ENCODE measurements around the gene MTF2.
A peak's percentile ranks its signal among the peaks of the same experiment; 100 is the strongest.

Gene MTF2

DNA sequence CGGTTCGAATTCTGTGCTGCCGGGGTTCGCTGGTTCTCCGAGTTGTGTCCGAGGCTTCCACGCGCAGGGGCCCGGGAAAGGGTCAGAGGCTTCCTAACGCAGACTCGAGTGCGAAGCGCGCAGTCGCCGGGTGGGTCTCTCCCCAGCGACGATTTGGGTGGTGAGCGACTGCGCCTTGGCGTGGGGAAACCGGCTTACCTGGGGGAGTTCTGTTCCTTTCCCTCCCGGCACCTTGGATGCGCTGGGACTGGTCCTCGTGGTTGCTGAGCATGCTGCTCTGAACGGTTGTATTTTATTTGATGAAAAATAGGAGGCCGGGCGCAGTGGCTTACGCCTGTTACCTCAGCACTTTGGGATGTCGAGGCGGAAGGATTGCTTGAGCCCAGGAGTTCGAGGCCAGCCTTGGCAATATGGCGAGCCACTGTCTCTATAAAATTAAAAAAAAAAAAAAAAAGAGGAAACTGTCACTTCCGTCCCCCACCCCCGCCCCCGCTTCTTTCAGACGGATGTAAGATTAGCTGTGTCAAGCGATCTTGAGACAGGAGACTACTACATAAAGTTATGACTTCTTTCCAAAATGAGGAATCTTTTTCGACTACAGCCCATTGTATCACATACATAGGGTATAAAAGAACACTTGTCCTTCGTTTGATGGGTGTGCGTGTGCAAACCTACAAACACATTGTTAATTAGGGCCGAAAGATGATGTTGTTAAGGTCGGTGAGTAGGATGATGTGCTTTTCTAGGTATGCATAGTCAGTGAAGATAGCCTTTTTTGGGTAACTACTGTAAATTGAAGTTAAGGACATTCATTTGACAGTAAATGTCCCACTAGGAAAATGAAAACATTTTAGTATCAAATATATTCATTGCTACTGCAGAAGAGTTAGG lies 101.9 kb downstream of the MTF2 start, which contains the start of gene CCDC18:
Gene CCDC18, plus strand, starts transcription at position 2 of the 891 bp plus-strand sequence. CDS start 2,638 bp downstream, outside the sequence.
- Histone ChIP-seq H4K91ac (ENCODE audit: low read length) (peak within 1 kb of the TSS; percentile 74), H3K27me3 (ENCODE audit: control insufficient read depth in 1 of 2, insufficient read depth in 1 of 2, low read length in 2 of 2) (no peaks in the 10 kb centered on the region), H3K27ac (ENCODE audit: low read length, poor library complexity, severe bottlenecking) (peak within 1 kb of the TSS; percentile 94), H3K9me3 (ENCODE audit: control insufficient read depth, low read length) (no peaks in the 10 kb centered on the region), H2BK12ac (ENCODE audit: low read length in 2 of 2) (peak within 1 kb of the TSS in 1 of 2 experiments; percentile 92), H3K79me1 (replicated peaks; ENCODE audit: low read length, poor library complexity, severe bottlenecking) (no peaks in the 10 kb centered on the region), H3K4me3 (ENCODE audit: insufficient read depth in 1 of 2, low read depth in 1 of 2, low read length in 2 of 2) (peak within 1 kb of the TSS; percentile 94 to 99), H3K14ac (ENCODE audit: low read length in 2 of 2) (peak within 1 kb of the TSS in 1 of 2 experiments; percentile 100), H2BK120ac (ENCODE audit: low read depth, low read length) (peak within 1 kb of the TSS; percentile 66), H4K8ac (ENCODE audit: low read length) (peak within 1 kb of the TSS; percentile 66), H3K9ac (ENCODE audit: low read length) (peak within 1 kb of the TSS; percentile 100), H3K36me3 (ENCODE audit: control insufficient read depth in 1 of 2, insufficient read depth in 2 of 2, low read depth in 1 of 2, low read length in 2 of 2) (peaks cover 2 to 9% of the 10 kb centered on the region in 2 experiments), H2BK5ac (ENCODE audit: low read depth, low read length, poor library complexity, severe bottlenecking) (peak within 1 kb of the TSS; percentile 48), H2BK15ac (ENCODE audit: low read depth, poor library complexity, severe bottlenecking) (peak within 1 kb of the TSS; percentile 82), H2AFZ (ENCODE audit: low read depth, low read length) (peak within 1 kb of the TSS; percentile 99), H2AK5ac (ENCODE audit: low read length, severe bottlenecking) (no peak within 1 kb of the TSS), H3K18ac (ENCODE audit: low read depth in 1 of 2, low read length in 2 of 2) (peak within 1 kb of the TSS; percentile 89 to 95), H3K4me2 (ENCODE audit: low read length, poor library complexity, severe bottlenecking) (peak within 1 kb of the TSS; percentile 82), H3K4me1 (ENCODE audit: control insufficient read depth, insufficient read depth, low read depth, low read length) (peaks cover 2% of the 10 kb centered on the region), H3K4ac (ENCODE audit: low read depth in 1 of 2, low read length in 2 of 2) (peak within 1 kb of the TSS; percentile 89 to 98), H3K23ac (ENCODE audit: low read length in 2 of 2) (peak within 1 kb of the TSS in 1 of 2 experiments; percentile 90)
- peak; percentile 77 for DNase-seq
- 5% methylated on average over 28 of the region's 43 CpGs for WGBS

DNA sequence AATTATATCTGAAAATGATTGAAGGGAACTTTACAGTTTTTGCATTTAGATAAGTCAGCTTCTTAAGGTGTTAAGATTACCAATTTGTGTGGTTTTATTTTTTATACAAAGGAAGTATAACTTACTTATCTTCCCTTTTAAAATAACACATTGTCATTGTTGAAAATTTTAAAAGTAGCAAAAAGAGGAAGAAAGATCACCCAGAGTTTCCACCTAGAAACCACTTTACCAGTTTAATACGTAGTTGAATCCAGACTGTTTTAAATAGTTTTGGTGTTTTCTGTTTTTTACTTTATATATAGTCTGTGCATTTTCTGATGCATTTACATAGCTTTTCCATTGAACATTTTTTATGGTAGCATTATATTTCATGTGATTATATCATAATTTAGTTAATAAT lies 107.6 kb downstream of the MTF2 start:
- H2AFZ ChIP-seq (ENCODE audit: low read depth, low read length), result no peak overlapping the region
- H2AK5ac ChIP-seq (ENCODE audit: low read length, severe bottlenecking), result no peak overlapping the region
- H3K4me1 ChIP-seq (ENCODE audit: control insufficient read depth, insufficient read depth, low read depth, low read length), result no peaks in the 10 kb centered on the region
- no peak overlapping the region for H4K8ac ChIP-seq (ENCODE audit: low read length)
- no peak overlapping the region for H3K4me3 ChIP-seq (ENCODE audit: insufficient read depth in 1 of 2, low read depth in 1 of 2, low read length in 2 of 2)
- H4K91ac ChIP-seq (ENCODE audit: low read length), result no peak overlapping the region
- no peaks in the 10 kb centered on the region for H3K9me3 ChIP-seq (ENCODE audit: control insufficient read depth, low read length)
- H3K18ac ChIP-seq (ENCODE audit: low read depth in 1 of 2, low read length in 2 of 2), result no peak overlapping the region
- no peak overlapping the region for H2BK5ac ChIP-seq (ENCODE audit: low read depth, low read length, poor library complexity, severe bottlenecking)
- H3K23ac ChIP-seq (ENCODE audit: low read length in 2 of 2), result no peak overlapping the region
- peaks cover 2% of the 10 kb centered on the region for H3K79me1 ChIP-seq (replicated peaks; ENCODE audit: low read length, poor library complexity, severe bottlenecking)
- no peak overlapping the region for H3K9ac ChIP-seq (ENCODE audit: low read length)
- no peak overlapping the region for H3K4me2 ChIP-seq (ENCODE audit: low read length, poor library complexity, severe bottlenecking)
- WGBS, result no CpG with 5 or more reads among the region's 1 CpG
- H3K27me3 ChIP-seq (ENCODE audit: control insufficient read depth in 1 of 2, insufficient read depth in 1 of 2, low read length in 2 of 2), result no peaks in the 10 kb centered on the region
- no peak overlapping the region for H3K27ac ChIP-seq (ENCODE audit: low read length, poor library complexity, severe bottlenecking)
- no peak overlapping the region for H2BK12ac ChIP-seq (ENCODE audit: low read length in 2 of 2)
- no peak overlapping the region for H2BK120ac ChIP-seq (ENCODE audit: low read depth, low read length)
- H3K4ac ChIP-seq (ENCODE audit: low read depth in 1 of 2, low read length in 2 of 2), result no peak overlapping the region
- DNase-seq, result no peak
- peaks cover 0 to 21% of the 10 kb centered on the region in 2 experiments for H3K36me3 ChIP-seq (ENCODE audit: control insufficient read depth in 1 of 2, insufficient read depth in 2 of 2, low read depth in 1 of 2, low read length in 2 of 2)
- no peak overlapping the region for H2BK15ac ChIP-seq (ENCODE audit: low read depth, poor library complexity, severe bottlenecking)
- no peak overlapping the region for H3K14ac ChIP-seq (ENCODE audit: low read length in 2 of 2)

Data from mesenchymal stem cell (in vitro differentiated cells and primary cell).